HEK293 (cell line): ENCODE results near the gene ME3.

Source experiments
- FEZF1 ChIP-seq: fragments of 450-650 bp; formaldehyde crosslinking; IDR thresholded peaks from 2 replicates; pipeline ENCODE4 v1.5.1; 2016; ENCODE audit warnings: missing biosample characterization, missing genetic modification characterization
- GLI2 ChIP-seq: fragments of 450-650 bp; formaldehyde crosslinking; IDR thresholded peaks from 2 replicates; pipeline ENCODE4; 2017; ENCODE audit warnings: missing biosample characterization, missing genetic modification characterization, low read depth, borderline replicate concordance
- HOXD13 ChIP-seq: sonication (generic); formaldehyde crosslinking; IDR thresholded peaks from 2 replicates; pipeline ENCODE4 v1.8.0; 2022; ENCODE audit warnings: missing genetic modification reagents, borderline replicate concordance
- IKZF3 ChIP-seq: fragments of 450-650 bp; IDR thresholded peaks from 2 replicates; pipeline ENCODE4 v1.5.0; 2018; ENCODE audit warnings: missing biosample characterization, mild to moderate bottlenecking, missing genetic modification characterization, moderate library complexity
- MEIS1 ChIP-seq: sonication (generic); formaldehyde crosslinking; IDR thresholded peaks from 2 replicates; pipeline ENCODE4 v1.8.1; 2022; ENCODE audit warnings: missing genetic modification reagents, mild to moderate bottlenecking, borderline replicate concordance
- MZF1 ChIP-seq: fragments of 450-650 bp; formaldehyde crosslinking; IDR thresholded peaks from 2 replicates; pipeline ENCODE4 v1.5.1; 2017; ENCODE audit warnings: missing biosample characterization, missing genetic modification characterization, borderline replicate concordance
- PRDM1 ChIP-seq: fragments of 450-650 bp; formaldehyde crosslinking; IDR thresholded peaks from 2 replicates; pipeline ENCODE4; 2016; ENCODE audit warnings: missing biosample characterization, missing genetic modification characterization
- SCRT1 ChIP-seq: fragments of 450-650 bp; formaldehyde crosslinking; IDR thresholded peaks from 2 replicates; pipeline ENCODE4 v1.5.1; 2016; ENCODE audit warnings: missing biosample characterization, missing genetic modification characterization, borderline replicate concordance
- SP3 ChIP-seq: fragments of 450-650 bp; formaldehyde crosslinking; IDR thresholded peaks from 2 replicates; pipeline ENCODE4 v1.5.1; 2016; ENCODE audit warnings: missing biosample characterization, missing genetic modification characterization
- TRIM28 ChIP-seq: IDR thresholded peaks from 2 replicates; pipeline ENCODE4 v1.6.1; 2011; ENCODE audit warnings: low read length, control low read depth, borderline replicate concordance
- YY2 ChIP-seq: fragments of 450-650 bp; formaldehyde crosslinking; IDR thresholded peaks from 2 replicates; pipeline ENCODE4 v1.5.1; 2016; ENCODE audit warnings: missing biosample characterization, missing genetic modification characterization
- ZFP69B ChIP-seq: fragments of 450-650 bp; formaldehyde crosslinking; IDR thresholded peaks from 2 replicates; pipeline ENCODE4 v1.5.1; 2016; ENCODE audit warnings: missing biosample characterization, missing genetic modification characterization
- ZNF112 ChIP-seq: fragments of 450-650 bp; formaldehyde crosslinking; IDR thresholded peaks from 2 replicates; pipeline ENCODE4 v1.5.0; 2017; ENCODE audit warnings: missing biosample characterization, missing genetic modification characterization
- ZNF133 ChIP-seq: fragments of 450-650 bp; formaldehyde crosslinking; IDR thresholded peaks from 2 replicates; pipeline ENCODE4 v1.5.1; 2016; ENCODE audit warnings: missing biosample characterization, missing genetic modification characterization
- ZNF184 ChIP-seq: fragments of 450-650 bp; IDR thresholded peaks from 2 replicates; pipeline ENCODE4 v1.5.1; 2018; ENCODE audit warnings: missing biosample characterization, mild to moderate bottlenecking, missing genetic modification characterization
- ZNF211 ChIP-seq: fragments of 450-650 bp; formaldehyde crosslinking; IDR thresholded peaks from 2 replicates; pipeline ENCODE4 v1.5.1; 2016; ENCODE audit warnings: low read depth, missing biosample characterization, missing genetic modification characterization
- ZNF223 ChIP-seq: fragments of 450-650 bp; formaldehyde crosslinking; IDR thresholded peaks from 2 replicates; pipeline ENCODE4 v1.5.1; 2016; ENCODE audit warnings: missing biosample characterization, missing genetic modification characterization
- ZNF335 ChIP-seq: fragments of 450-650 bp; formaldehyde crosslinking; conservative IDR thresholded peaks from 2 replicates; pipeline ENCODE4 v1.5.1; 2016; ENCODE audit warnings: missing biosample characterization, missing genetic modification characterization
- ZNF426 ChIP-seq: fragments of 450-650 bp; formaldehyde crosslinking; IDR thresholded peaks from 2 replicates; pipeline ENCODE4 v1.5.1; 2017; ENCODE audit warnings: missing biosample characterization, missing genetic modification characterization, mild to moderate bottlenecking, inconsistent platforms, moderate library complexity
- ZNF514 ChIP-seq: fragments of 450-650 bp; formaldehyde crosslinking; IDR thresholded peaks from 2 replicates; pipeline ENCODE4 v1.5.1; 2016; ENCODE audit warnings: missing biosample characterization, missing genetic modification characterization
- ZNF521 ChIP-seq: fragments of 450-650 bp; formaldehyde crosslinking; IDR thresholded peaks from 2 replicates; pipeline ENCODE4 v1.5.1; 2017; ENCODE audit warnings: missing biosample characterization, mild to moderate bottlenecking, missing genetic modification characterization
- ZNF600 ChIP-seq: fragments of 450-650 bp; formaldehyde crosslinking; IDR thresholded peaks from 2 replicates; pipeline ENCODE4 v1.5.1; 2016; ENCODE audit warnings: missing biosample characterization, missing genetic modification characterization
- ZNF629 ChIP-seq: fragments of 450-650 bp; formaldehyde crosslinking; IDR thresholded peaks from 2 replicates; pipeline ENCODE4 v1.5.1; 2017; ENCODE audit warnings: missing biosample characterization, missing genetic modification characterization
- ZNF670 ChIP-seq: fragments of 450-650 bp; formaldehyde crosslinking; IDR thresholded peaks from 2 replicates; pipeline ENCODE4 v1.5.1; 2016; ENCODE audit warnings: missing biosample characterization, missing genetic modification characterization, low read depth
- ZNF768 ChIP-seq: fragments of 450-650 bp; formaldehyde crosslinking; IDR thresholded peaks from 2 replicates; pipeline ENCODE4 v1.5.1; 2018; ENCODE audit warnings: missing biosample characterization, mild to moderate bottlenecking, missing genetic modification characterization
- ZXDB ChIP-seq: fragments of 450-650 bp; formaldehyde crosslinking; IDR thresholded peaks from 2 replicates; pipeline ENCODE4 v1.5.1; 2016; ENCODE audit warnings: missing biosample characterization, missing genetic modification characterization
- TF ChIP-seq, protein P1 (sequence below): fragments of 450-650 bp; formaldehyde crosslinking; IDR thresholded peaks from 2 replicates; pipeline ENCODE4 v1.5.1; 2016; ENCODE audit warnings: missing biosample characterization, missing genetic modification characterization, borderline replicate concordance
- TF ChIP-seq, protein P2 (sequence below): fragments of 450-650 bp; formaldehyde crosslinking; IDR thresholded peaks from 2 replicates; pipeline ENCODE4 v1.5.1; 2017; ENCODE audit warnings: missing biosample characterization, missing genetic modification characterization
- TF ChIP-seq, protein P3 (sequence below): fragments of 450-650 bp; formaldehyde crosslinking; IDR thresholded peaks from 2 replicates; pipeline ENCODE4 v1.5.1; 2016; ENCODE audit warnings: missing biosample characterization, missing genetic modification characterization
- TF ChIP-seq, protein P4 (sequence below): fragments of 450-650 bp; formaldehyde crosslinking; IDR thresholded peaks from 2 replicates; pipeline ENCODE4 v1.5.1; 2016; ENCODE audit warnings: missing biosample characterization, missing genetic modification characterization

The ME3 gene

DNA sequence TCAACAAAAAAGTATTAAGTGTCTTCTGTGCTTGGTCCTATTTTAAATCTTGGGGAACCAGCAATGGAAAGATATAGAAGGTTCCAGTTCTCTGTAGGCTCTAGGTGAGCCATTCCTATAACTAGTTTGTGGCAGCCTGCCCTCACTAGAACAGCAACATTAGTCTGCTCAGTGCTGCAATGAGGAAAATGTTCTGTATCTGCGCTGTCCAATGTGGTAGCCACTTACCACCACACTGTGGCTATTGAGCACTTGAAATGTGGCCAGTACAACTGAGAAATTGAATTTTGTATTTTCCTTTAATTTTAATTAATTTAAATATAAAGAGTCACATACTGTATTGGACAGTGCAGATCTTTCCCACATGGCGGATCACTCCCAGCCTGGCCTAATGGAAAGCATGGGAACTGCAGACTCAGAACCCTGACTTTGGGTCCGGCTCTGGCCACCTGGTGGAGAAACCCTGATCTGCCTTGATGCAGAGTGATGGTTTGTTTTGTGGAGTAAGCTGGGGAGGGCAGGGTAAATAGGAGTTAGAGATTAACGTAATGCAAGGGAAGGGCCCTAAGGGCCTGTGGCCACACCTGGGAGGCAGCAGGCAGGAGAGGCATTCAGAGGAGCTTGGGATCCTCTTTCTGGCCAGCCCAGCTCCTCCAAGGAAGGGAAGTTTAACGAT, 101.0 kb downstream of the ME3 start (continued):
- no peak for TF ChIP-seq ZNF211 (tag by site-specific recombination)
- TF ChIP-seq GLI2 (tag by site-specific recombination), result no peak
- TF ChIP-seq, protein P1, sequence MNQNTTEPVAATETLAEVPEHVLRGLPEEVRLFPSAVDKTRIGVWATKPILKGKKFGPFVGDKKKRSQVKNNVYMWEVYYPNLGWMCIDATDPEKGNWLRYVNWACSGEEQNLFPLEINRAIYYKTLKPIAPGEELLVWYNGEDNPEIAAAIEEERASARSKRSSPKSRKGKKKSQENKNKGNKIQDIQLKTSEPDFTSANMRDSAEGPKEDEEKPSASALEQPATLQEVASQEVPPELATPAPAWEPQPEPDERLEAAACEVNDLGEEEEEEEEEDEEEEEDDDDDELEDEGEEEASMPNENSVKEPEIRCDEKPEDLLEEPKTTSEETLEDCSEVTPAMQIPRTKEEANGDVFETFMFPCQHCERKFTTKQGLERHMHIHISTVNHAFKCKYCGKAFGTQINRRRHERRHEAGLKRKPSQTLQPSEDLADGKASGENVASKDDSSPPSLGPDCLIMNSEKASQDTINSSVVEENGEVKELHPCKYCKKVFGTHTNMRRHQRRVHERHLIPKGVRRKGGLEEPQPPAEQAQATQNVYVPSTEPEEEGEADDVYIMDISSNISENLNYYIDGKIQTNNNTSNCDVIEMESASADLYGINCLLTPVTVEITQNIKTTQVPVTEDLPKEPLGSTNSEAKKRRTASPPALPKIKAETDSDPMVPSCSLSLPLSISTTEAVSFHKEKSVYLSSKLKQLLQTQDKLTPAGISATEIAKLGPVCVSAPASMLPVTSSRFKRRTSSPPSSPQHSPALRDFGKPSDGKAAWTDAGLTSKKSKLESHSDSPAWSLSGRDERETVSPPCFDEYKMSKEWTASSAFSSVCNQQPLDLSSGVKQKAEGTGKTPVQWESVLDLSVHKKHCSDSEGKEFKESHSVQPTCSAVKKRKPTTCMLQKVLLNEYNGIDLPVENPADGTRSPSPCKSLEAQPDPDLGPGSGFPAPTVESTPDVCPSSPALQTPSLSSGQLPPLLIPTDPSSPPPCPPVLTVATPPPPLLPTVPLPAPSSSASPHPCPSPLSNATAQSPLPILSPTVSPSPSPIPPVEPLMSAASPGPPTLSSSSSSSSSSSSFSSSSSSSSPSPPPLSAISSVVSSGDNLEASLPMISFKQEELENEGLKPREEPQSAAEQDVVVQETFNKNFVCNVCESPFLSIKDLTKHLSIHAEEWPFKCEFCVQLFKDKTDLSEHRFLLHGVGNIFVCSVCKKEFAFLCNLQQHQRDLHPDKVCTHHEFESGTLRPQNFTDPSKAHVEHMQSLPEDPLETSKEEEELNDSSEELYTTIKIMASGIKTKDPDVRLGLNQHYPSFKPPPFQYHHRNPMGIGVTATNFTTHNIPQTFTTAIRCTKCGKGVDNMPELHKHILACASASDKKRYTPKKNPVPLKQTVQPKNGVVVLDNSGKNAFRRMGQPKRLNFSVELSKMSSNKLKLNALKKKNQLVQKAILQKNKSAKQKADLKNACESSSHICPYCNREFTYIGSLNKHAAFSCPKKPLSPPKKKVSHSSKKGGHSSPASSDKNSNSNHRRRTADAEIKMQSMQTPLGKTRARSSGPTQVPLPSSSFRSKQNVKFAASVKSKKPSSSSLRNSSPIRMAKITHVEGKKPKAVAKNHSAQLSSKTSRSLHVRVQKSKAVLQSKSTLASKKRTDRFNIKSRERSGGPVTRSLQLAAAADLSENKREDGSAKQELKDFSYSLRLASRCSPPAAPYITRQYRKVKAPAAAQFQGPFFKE, result no peak
- no peak for TF ChIP-seq ZNF670
- TF ChIP-seq SCRT1, result no peak
- TF ChIP-seq MZF1 (tag by site-specific recombination), result no peak
- TF ChIP-seq TRIM28, result no peak
- TF ChIP-seq ZNF112 (tag by site-specific recombination), result no peak
- TF ChIP-seq, protein P2, sequence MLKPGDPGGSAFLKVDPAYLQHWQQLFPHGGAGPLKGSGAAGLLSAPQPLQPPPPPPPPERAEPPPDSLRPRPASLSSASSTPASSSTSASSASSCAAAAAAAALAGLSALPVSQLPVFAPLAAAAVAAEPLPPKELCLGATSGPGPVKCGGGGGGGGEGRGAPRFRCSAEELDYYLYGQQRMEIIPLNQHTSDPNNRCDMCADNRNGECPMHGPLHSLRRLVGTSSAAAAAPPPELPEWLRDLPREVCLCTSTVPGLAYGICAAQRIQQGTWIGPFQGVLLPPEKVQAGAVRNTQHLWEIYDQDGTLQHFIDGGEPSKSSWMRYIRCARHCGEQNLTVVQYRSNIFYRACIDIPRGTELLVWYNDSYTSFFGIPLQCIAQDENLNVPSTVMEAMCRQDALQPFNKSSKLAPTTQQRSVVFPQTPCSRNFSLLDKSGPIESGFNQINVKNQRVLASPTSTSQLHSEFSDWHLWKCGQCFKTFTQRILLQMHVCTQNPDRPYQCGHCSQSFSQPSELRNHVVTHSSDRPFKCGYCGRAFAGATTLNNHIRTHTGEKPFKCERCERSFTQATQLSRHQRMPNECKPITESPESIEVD (tag by site-specific recombination), result no peak
- no peak for TF ChIP-seq ZNF133 (tag by site-specific recombination)
- no peak for TF ChIP-seq ZNF514 (tag by site-specific recombination)
- TF ChIP-seq, protein P3, sequence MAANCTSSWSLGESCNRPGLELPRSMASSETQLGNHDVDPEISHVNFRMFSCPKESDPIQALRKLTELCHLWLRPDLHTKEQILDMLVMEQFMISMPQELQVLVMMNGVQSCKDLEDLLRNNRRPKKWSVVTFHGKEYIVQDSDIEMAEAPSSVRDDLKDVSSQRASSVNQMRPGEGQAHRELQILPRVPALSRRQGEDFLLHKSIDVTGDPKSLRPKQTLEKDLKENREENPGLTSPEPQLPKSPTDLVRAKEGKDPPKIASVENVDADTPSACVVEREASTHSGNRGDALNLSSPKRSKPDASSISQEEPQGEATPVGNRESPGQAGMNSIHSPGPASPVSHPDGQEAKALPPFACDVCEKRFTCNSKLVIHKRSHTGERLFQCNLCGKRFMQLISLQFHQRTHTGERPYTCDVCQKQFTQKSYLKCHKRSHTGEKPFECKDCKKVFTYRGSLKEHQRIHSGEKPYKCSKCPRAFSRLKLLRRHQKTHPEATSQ (tag by site-specific recombination), result no peak
- no peak for TF ChIP-seq ZNF335 (tag by site-specific recombination)
- no peak for TF ChIP-seq PRDM1 (tag by site-specific recombination)
- no peak for TF ChIP-seq YY2 (tag by site-specific recombination)
- no peak for TF ChIP-seq HOXD13 (CRISPR knock-in tag)
- TF ChIP-seq ZNF223, result no peak
- TF ChIP-seq ZNF426, result no peak
- no peak for TF ChIP-seq IKZF3 (tag by site-specific recombination)
- no peak for TF ChIP-seq ZNF768 (tag by site-specific recombination)
- TF ChIP-seq, protein P4, sequence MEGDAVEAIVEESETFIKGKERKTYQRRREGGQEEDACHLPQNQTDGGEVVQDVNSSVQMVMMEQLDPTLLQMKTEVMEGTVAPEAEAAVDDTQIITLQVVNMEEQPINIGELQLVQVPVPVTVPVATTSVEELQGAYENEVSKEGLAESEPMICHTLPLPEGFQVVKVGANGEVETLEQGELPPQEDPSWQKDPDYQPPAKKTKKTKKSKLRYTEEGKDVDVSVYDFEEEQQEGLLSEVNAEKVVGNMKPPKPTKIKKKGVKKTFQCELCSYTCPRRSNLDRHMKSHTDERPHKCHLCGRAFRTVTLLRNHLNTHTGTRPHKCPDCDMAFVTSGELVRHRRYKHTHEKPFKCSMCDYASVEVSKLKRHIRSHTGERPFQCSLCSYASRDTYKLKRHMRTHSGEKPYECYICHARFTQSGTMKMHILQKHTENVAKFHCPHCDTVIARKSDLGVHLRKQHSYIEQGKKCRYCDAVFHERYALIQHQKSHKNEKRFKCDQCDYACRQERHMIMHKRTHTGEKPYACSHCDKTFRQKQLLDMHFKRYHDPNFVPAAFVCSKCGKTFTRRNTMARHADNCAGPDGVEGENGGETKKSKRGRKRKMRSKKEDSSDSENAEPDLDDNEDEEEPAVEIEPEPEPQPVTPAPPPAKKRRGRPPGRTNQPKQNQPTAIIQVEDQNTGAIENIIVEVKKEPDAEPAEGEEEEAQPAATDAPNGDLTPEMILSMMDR (tag by site-specific recombination), result peak; percentile 47; the same call in 1 of the 2 replicates
- 0 out of 2 replicates have a peak, but pooled peaks have one; percentile 18 for TF ChIP-seq ZNF629 (tag by site-specific recombination)
- TF ChIP-seq MEIS1 (CRISPR knock-in tag), result no peak
- TF ChIP-seq ZXDB (tag by site-specific recombination), result no peak; the same call in 1 of the 2 replicates
- no peak for TF ChIP-seq FEZF1 (tag by site-specific recombination)
- peak; percentile 91 for TF ChIP-seq ZNF600
- no peak for TF ChIP-seq ZNF521 (tag by site-specific recombination)
- no peak for TF ChIP-seq SP3 (tag by site-specific recombination)
- TF ChIP-seq ZNF184 (tag by site-specific recombination), result no peak
- no peak for TF ChIP-seq ZFP69B (tag by site-specific recombination)
